Fibroblast of mammary gland (primary cell): ENCODE measurements around the gene DGKG.

ENCODE experiments used
- DNase-seq: peaks from one replicate; pipeline ENCODE4 v3.0.0-alpha.2; 2010; ENCODE audit warnings: low read depth
- H3K4me3 ChIP-seq: 2 replicates; pipeline ENCODE4 v1.5.1; 2011; ENCODE audit warnings: low read depth, mild to moderate bottlenecking, low read length, moderate library complexity; ENCODE audit not compliant: control insufficient read depth
- TF ChIP-seq, protein P1 (sequence below): conservative IDR thresholded peaks from 2 replicates; pipeline ENCODE4 v1.5.1; 2011; ENCODE audit warnings: low read depth, low read length, inconsistent platforms; ENCODE audit not compliant: control insufficient read depth, insufficient read depth

Gene DGKG

DNA sequence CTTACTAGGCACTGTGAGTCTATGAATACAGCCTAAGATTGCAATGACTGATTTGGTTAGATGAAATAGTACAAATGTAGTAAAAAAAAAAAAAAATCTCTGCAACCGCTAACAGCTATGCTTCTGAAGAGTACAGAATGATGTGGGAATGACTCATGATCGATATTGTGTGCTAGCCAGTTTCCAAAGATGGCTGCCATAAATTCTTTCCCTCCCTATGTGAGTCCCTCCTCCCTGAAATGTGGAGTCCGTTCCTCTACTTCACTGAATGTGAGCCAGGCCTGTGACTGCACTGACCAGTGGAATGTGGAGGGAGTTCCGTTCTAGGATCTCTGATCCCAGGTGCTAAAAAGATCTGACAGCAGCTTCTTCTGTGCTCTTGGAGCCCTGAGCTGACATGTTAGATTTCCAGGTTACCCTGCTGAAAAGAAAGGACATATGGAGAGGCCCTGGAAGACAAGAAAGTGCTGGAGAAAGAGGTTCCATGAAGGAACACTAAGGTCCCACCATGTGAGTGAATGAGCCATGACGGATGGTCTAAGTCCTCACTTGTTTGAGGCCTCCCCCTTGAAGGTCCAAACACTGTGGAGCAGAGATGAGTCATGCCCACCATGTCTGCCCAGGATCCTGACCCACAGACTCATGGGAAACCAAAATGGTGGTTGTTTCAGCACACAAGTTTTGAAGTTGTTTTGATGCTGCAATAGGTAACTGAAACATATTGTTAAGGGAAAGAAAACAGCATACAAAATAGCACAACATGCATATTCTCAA is 46.3 kb downstream of the DGKG start:
- TF ChIP-seq, protein P1, sequence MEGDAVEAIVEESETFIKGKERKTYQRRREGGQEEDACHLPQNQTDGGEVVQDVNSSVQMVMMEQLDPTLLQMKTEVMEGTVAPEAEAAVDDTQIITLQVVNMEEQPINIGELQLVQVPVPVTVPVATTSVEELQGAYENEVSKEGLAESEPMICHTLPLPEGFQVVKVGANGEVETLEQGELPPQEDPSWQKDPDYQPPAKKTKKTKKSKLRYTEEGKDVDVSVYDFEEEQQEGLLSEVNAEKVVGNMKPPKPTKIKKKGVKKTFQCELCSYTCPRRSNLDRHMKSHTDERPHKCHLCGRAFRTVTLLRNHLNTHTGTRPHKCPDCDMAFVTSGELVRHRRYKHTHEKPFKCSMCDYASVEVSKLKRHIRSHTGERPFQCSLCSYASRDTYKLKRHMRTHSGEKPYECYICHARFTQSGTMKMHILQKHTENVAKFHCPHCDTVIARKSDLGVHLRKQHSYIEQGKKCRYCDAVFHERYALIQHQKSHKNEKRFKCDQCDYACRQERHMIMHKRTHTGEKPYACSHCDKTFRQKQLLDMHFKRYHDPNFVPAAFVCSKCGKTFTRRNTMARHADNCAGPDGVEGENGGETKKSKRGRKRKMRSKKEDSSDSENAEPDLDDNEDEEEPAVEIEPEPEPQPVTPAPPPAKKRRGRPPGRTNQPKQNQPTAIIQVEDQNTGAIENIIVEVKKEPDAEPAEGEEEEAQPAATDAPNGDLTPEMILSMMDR = no peak
- H3K4me3 ChIP-seq = no peak overlapping the region
- DNase-seq = peak; percentile 70

DNA sequence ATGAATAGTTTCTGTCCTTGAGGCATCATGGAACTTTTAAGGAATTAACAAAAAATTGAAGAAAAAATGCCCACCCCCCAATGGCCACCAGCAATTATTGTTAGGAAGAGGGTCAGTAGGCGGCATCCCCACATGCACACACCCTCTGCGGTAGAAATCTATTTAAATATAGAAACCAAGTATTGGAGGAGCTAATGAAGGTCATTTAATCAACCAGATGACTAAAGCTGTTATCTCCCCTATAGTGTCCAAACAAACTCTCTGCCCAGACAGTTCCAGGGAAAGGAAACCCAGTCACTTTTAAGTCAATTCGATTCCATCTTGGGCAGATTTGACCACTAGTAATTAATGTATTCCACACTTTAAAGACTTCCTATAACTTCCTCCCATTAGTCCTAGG is 47.1 kb downstream of the DGKG start:
- H3K4me3 ChIP-seq = no peak overlapping the region
- TF ChIP-seq, protein P1 = no peak
- no peak for DNase-seq

- no peak overlapping the region for H3K4me3 ChIP-seq
- DNase-seq = no peak
- TF ChIP-seq, protein P1 = no peak
These were observed 50.6 kb downstream of the DGKG start for GRCh38 chr3:186311441-186311840.

DNA sequence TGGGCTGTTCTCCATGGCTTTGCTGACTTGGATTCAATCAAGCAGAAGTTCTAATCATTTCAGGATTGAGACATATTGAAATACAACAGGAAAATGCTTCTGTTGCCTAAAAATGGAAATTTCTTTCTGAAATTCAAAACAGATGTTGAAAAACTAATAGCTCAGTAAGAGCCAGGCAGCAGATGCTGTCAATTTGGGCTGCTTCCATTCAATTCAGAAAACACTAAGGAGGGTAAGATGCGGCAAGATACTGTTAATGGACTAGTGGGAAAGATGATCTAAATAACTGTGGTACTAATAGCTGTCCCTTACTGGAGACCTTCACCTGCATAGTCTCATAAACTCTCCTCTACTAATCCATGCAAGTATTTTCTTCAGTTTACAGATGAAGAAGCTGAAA is 53.5 kb downstream of the DGKG start:
- no peak overlapping the region for H3K4me3 ChIP-seq
- TF ChIP-seq, protein P1 = no peak
- DNase-seq = no peak

DNA sequence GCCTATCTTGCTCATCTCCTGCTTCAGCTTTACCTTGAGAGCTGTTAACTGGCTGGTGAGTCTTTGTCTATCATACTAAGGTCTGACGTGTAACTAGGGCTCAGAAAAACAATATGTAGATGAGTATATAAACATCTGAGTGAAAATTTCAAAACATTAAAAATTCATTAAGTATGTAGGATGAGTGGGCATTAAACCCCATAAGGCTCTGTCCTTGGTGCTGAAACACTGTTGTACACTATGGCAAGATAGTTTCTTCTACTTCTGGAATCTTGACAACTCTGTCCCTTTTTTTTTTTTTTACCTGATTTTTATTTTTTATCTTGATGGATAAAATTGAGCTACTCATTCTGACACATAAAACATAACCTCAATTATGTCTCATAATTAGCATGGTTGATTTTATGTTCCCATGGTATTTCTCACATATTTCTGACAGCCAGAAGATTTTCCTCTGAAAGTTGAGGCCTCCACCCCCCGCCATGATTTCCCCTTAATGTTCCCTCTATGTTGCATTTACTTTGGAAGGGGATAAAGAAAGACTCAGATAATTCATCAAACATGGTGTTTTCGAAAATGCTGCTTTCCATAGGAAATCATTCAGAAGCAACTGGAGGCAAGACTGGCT is 54.3 kb downstream of the DGKG start:
- peak; percentile 60 for DNase-seq
- TF ChIP-seq, protein P1 = no peak

GRCh38 chr3:186305286-186305685 is 56.7 kb downstream of the DGKG start:
- H3K4me3 ChIP-seq = no peak overlapping the region
- TF ChIP-seq, protein P1 = no peak
- DNase-seq = no peak

More for the DNA sequence above, 54.3 kb downstream of the DGKG start:
- no peak overlapping the region for H3K4me3 ChIP-seq
